GM19023 (cell line): Measurements from ENCODE around the gene TYW1.
A peak's percentile ranks its signal among the peaks of the same experiment; 100 is the strongest.
"Not testable (repeated sequence)": the region's sequence is repeated elsewhere in the genome, so short reads cannot be mapped to it uniquely, and the experiment has no call there.

Source experiments
- ATAC-seq: cut with Tn5 transposase; IDR thresholded peaks from one replicate; pipeline ENCODE4 v1.9.1; 2021; ENCODE audit warnings: mild to moderate bottlenecking, moderate library complexity; ENCODE audit not compliant: unreplicated experiment

TYW1 gene

GRCh38 chr7:67185660-67186129 is 189.1 kb downstream of the TYW1 start:
- peak; percentile 94 for ATAC-seq

- not testable (repeated sequence) for ATAC-seq
These were observed 192.5 kb downstream of the TYW1 start for GRCh38 chr7:67189160-67189559.

DNA sequence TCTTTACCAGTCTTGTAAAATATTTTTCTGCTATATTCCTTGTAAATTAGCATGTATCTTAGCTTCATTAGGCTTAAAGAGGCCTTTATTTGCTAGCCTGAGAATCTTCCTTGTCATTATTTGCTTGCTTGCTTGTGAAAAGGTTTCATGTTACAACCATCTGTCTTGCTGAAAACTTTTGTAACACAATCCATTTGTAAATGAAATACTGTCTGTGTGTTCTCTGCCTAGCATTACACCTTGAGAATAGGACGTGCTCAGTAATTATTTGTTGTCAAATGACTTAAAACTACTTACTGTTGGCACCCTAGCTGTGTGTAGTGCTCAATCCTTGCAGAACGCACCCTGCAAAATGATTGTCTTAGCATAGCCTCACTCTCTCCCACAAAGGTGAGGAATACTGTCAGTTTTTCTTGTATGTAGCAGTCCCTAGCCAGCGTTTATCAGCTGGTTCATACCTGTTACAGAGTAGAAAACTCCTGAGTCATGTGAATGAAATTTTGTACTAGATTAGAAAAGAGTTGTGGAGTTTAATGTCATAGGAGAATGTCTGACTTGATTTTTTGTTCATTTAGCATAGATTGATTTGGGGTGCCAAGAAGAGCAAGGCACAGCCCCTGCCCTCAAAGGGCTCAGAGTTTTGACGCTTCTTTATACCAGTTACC is 193.3 kb downstream of the TYW1 start:
- not testable (repeated sequence) for ATAC-seq

DNA sequence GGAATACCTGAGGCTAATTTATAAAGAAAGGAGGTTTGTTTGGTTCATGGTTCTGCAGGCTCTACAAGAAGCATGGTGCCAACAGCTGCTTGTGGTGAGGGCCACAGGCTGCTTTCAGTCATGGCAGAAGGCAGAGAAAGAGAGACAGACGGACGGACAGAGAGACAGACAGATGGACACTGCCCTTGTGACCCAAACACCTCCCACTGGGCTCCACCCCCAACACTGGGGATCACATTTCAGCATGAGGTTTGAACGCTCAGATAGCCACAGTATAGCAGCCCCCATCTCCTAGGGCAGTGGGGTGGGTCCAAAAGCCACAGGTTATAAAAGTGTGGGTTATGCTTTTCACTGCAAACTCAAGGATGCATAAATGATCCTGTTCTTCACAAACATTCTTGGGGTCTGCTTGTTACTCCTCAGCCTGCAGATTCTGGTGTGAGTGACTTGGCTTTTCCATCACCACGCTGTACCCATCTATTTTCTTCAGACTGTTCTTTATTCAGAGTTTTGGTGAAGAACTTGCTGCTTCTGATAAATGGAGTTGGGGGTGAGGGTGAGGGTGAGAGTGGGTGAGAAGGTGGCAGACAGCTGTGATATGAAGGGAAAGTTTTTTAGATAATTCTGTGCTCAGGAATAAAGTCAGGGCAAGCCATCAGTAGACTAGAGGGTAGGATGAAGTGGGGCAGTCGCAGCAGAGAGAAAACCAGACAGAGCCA is 194.5 kb downstream of the TYW1 start:
- ATAC-seq: not testable (repeated sequence)

GRCh38 chr7:67192123-67192702 is 195.6 kb downstream of the TYW1 start:
- ATAC-seq: not testable (repeated sequence)

DNA sequence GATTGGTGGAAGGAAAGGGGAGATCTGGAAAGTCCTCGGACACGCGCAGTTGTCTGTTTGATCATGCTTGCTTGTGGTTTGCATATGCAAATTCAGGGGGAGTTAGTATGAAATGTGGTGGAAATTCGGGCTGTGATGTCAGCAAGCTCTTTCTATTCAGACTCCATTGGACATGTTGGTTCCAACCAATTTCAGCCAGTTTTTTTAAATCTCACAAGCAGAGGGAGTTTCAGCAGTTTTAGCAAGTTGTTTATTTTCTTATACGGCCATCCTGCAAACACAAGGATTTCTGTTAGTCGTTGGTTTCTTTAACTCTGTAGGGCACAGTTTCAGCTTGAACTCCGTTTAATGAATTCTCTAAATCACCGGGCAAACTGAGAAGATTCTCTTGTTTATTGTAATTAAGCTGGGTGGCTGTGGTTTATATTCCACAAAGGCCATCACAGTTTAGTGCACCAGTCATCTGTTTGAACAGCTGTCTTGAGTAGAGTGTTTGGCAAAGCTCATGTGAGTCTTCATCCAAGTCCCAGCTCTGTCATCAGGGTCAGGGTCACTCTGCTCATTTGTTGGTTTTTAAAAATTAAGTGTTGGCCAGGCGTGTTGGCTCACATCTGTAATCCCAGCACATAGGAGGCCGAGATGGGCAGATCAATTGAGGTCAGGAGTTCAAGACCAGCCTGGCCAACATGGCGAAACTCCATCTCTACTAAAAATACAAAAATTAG is 196.4 kb downstream of the TYW1 start:
- ATAC-seq: not testable (repeated sequence)

DNA sequence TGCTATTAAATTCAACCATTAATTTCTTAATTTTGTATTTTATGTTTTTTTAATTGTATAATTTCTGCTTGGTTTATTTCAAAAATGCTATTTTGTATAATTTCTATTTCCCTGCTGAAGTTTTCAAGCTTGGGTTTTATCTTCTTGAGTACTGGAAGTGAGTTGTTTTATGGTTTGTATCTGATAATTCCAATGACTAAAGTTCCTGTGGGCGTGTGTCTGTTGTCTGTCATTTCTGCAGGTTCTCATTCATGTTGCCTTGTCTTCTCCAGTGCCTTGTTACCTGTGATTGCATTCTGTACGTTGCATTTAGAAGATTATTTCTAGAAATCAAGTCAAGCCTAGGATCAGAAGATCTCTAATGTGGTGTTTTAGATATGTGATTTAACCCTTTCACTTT is 199.5 kb downstream of the TYW1 start:
- not testable (repeated sequence) for ATAC-seq

- ATAC-seq: not testable (repeated sequence)
These were observed 202.4 kb downstream of the TYW1 start for GRCh38 chr7:67198865-67199526.

DNA sequence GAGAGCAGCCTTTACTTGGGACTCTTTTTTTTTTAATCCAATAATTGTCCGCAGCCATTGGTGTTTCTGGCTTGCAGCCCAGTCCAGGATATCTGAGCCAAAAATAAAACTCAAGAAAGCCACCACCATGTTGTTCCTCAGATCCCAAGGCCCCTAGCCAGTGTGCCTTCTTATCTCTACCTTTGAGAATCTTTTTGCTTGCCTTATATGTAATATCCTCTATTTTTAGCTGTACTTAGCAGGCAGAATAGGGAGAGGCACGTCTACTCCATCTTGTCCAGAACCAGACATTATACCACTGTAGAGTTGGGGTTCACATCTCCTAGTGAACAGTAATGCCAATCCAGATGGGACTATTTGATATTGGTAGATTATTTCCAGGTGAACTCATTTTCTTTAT is 209.1 kb downstream of the TYW1 start:
- not testable (repeated sequence) for ATAC-seq

- ATAC-seq: no peak
These were observed 209.8 kb downstream of the TYW1 start for GRCh38 chr7:67206452-67206851.

DNA sequence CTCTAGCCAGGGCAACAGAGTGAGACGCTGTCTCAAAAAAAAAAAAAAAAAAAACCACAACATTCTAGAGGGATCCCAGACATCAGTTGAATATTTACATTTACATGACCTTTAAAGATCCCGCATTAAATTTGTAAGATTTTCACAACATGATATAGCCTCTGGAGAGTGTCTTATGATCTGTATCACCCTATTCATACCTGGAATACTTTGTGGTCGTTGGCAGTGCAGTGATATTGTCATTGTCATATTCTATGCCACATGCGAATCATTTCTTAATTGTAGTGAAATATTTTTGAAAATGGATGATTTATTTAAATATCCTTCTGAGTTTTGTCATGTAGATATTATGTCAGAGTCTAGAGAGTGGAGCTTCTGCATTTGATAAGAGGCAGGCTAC is 212.0 kb downstream of the TYW1 start:
- not testable (repeated sequence) for ATAC-seq

- ATAC-seq: no peak
These were observed 212.6 kb downstream of the TYW1 start for GRCh38 chr7:67209256-67209655.

GRCh38 chr7:67210567-67210966 is 213.9 kb downstream of the TYW1 start:
- no peak for ATAC-seq

DNA sequence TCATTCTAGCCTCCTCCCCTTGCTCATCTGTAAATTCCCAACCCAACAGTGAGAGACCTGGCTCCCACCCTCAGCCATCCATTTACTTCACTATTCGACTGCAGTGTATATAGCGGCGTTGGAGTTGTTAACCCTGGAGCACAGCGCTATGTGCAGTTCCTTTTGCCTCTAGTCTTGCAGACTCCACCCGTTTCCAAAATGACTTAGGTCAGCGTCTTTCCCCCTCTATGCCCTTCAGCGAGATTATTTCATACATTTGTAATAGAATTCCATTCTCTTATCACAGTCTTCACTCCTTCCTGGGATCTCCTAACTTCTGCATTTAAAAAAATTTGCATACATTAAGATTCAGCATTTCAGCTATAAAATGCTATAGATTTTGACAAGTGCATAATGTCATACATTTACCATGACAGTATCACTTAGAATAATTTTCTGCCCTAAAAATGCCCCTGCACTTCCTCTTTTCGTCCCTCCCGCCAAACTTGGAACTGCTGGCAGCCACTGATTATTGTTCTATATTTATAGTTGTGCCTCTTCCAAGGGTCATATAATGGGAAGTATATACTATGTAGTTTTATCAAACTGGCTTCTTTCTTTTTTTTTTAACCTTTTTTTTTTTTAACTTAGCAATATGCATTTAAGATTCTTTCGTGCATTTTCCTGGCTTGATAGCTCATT is 215.2 kb downstream of the TYW1 start:
- ATAC-seq: not testable (repeated sequence)

DNA sequence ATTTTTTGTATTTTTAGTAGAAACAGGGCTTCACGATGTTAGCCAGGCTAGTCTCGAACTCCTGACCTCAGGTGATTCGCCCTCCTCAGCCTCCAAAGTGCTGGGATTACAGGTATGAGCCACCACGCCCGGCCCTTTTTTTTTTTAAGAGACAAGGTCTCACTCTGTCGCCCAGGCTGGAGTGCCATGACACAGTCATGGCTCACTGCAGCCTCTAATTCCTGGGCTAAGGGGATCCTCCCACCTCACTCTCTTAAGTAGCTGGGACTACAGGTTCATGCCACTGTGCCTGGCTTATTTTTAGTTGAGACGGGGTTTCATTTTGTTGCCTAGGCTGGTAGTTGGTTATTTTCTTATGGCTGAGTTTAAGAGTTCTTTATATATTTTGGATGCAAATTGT is 216.4 kb downstream of the TYW1 start:
- ATAC-seq: not testable (repeated sequence)

DNA sequence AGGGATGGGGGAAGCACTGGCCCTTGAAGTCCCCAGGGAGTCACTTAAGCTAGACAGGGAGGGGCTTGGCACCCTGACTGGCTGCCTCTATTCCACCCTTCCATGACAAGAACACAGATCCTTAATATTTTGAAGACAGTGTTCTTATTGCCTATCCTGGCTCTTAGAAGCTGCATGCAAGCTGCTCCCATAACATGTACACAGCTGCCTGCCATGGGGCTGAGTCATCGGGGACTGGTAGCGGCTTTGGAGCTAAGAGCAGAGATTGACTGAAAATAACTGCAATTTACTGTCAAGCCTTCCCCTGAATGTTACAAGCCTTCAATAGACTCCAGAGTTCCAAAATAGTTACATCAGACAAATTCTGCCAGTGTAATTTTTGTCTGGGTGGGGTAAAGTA is 226.9 kb downstream of the TYW1 start:
- not testable (repeated sequence) for ATAC-seq

DNA sequence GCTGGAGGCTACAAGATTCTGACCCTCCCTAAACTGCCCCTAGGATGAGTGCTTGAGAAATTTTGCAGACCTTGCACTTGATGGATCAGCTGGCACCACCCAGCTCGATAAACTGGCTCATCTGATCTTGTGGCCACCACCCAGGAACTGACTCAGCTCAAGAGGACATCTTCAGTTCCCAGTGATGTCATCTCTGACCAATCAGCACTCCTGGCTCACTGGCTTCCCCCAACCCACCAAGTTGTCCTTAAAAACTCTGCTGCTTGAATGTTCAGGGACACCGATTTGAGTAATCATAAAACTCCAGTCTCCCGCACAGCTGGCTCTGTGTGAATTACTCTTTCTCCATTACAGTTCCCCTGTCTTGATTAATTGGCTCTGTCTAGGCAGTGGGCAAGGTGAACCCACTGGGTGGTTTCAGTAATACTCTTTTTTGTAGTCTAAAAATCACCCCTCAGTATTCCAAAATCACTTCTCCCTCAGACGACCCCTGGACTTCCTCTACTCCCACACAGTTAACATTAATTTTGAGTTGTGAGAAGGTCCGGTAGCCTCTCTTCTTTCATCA is 229.8 kb downstream of the TYW1 start:
- not testable (repeated sequence) for ATAC-seq

DNA sequence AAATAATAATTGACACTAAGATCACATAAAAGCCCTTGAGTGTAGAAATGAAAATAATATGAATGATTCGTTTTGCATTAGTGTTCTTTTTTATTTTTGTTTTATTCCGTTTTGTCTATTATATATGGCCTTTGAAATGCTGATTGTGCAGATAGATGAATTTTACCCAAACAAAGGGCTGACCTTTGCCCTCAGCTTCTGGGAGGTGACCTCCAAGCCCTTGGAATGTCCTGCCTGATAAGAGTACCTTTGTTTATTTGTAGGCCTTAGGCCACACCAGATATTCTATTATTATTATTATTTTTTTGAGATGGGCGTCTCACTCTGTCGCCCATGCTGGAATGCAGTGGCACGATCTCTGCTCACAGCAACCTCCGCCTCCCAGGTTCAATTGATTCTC is 230.3 kb downstream of the TYW1 start:
- ATAC-seq: not testable (repeated sequence)

- not testable (repeated sequence) for ATAC-seq
These were observed 232.4 kb downstream of the TYW1 start for GRCh38 chr7:67229018-67229417.

GRCh38 chr7:67230029-67230428 is 233.4 kb downstream of the TYW1 start:
- not testable (repeated sequence) for ATAC-seq
